Measurements from ENCODE around the gene TAB3.
A peak's percentile ranks its signal among the peaks of the same experiment; 100 is the strongest.

Gene TAB3

DNA sequence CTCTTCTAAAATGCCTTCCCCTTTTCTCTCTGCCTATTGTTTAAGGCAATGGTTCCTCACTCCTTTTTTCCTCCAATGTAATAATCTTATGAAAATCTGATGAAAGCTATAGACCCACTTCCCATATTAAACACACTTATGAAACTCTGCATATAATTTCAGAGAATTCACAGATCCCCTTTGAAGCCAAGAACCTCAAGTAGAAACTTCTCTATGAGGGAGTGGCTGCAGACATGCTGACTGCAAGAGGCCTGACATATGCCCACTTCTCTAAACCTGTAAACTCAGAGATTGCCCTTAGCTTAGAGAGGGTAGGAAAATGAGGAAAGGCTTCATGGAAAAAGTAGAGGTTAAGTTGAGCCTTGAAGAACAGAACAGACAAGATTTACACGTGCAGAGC, 37.6 kb downstream of the TAB3 start:
- Histone ChIP-seq H3K36me3 (ENCODE audit: control insufficient read depth, insufficient read depth, low read length) (peaks cover 8% of the 10 kb centered on the region), H3K9me3 (ENCODE audit: control insufficient read depth, insufficient read depth, low read length) (no peaks in the 10 kb centered on the region), H3K9ac (ENCODE audit: low read depth, low read length) (no peak overlapping the region), H3K4me1 (ENCODE audit: control insufficient read depth, insufficient read depth, low read length) (no peaks in the 10 kb centered on the region), H3K4me3 (ENCODE audit: low read depth, low read length) (no peak overlapping the region), H3K27me3 (ENCODE audit: control insufficient read depth, insufficient read depth, low read length) (no peaks in the 10 kb centered on the region)

DNA sequence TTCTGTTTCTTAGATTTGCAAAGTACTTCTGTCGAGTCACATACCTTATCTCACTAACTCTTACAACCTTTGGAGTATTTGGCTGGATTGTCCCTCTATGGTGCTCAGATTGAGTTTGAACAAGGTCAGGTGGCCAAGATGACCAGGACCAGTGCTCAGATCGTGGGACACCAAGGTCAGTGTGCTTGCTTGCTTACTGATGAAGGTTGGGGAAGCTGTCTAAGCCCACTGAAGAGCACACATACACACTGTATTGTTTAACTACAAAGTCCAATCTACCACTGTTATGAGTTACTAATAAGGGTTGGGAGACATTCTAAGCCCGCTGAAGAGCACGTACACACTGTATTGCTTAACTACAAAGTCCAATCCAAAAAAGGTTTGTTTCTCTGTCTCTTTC, 53.7 kb downstream of the TAB3 start:
- Histone ChIP-seq H3K9ac (ENCODE audit: low read depth, low read length) (no peak overlapping the region), H3K9me3 (ENCODE audit: control insufficient read depth, insufficient read depth, low read length) (no peaks in the 10 kb centered on the region), H3K4me1 (ENCODE audit: control insufficient read depth, insufficient read depth, low read length) (peaks cover 15% of the 10 kb centered on the region), H3K4me3 (ENCODE audit: low read depth, low read length) (no peak overlapping the region), H3K27me3 (ENCODE audit: control insufficient read depth, insufficient read depth, low read length) (no peaks in the 10 kb centered on the region), H3K36me3 (ENCODE audit: control insufficient read depth, insufficient read depth, low read length) (no peaks in the 10 kb centered on the region)

DNA sequence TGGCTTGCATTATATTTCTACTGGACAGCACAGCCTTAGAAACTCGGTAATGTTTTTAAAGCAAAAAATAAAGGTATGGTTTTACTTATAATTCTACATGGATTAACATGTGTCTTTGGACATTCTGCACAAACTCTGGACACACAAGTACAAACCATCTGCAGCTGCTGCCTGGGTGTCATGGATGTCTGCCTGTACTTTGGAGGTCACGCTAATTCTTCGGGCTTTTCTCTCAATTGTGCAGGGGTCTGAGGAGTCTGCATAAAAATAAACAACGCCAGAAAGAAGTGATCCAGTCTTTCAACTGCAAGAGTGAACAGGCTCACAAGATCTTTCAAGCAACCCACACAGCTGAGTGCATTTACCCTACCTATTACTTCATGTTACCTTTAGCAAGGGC, 55.2 kb downstream of the TAB3 start:
- Histone ChIP-seq H3K4me1 (ENCODE audit: control insufficient read depth, insufficient read depth, low read length) (peaks cover 21% of the 10 kb centered on the region), H3K9ac (ENCODE audit: low read depth, low read length) (no peak overlapping the region), H3K36me3 (ENCODE audit: control insufficient read depth, insufficient read depth, low read length) (no peaks in the 10 kb centered on the region), H3K4me3 (ENCODE audit: low read depth, low read length) (no peak overlapping the region), H3K9me3 (ENCODE audit: control insufficient read depth, insufficient read depth, low read length) (no peaks in the 10 kb centered on the region), H3K27me3 (ENCODE audit: control insufficient read depth, insufficient read depth, low read length) (no peaks in the 10 kb centered on the region)

DNA sequence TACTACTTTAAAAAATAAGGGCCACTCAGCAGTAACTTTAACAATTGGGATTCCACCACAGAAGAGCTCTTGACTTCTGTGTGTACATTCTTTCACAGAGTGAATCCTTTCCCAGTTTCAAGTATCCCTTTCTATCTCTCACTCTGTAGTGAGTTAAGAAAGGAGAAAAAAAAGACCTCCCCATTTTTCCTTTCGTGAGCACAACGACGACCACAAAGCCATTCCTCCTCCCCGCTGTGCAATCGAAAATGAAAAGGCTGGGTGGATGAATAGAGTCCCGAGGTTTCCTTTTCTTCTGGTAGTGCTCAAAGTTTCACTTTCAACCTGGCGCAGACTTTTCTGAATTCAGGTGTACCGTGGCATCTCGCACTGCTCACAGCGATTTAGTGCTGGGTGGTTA, 58.0 kb downstream of the TAB3 start:
- H3K9ac ChIP-seq (ENCODE audit: low read depth, low read length): peak overlapping the region; percentile 26

DNA sequence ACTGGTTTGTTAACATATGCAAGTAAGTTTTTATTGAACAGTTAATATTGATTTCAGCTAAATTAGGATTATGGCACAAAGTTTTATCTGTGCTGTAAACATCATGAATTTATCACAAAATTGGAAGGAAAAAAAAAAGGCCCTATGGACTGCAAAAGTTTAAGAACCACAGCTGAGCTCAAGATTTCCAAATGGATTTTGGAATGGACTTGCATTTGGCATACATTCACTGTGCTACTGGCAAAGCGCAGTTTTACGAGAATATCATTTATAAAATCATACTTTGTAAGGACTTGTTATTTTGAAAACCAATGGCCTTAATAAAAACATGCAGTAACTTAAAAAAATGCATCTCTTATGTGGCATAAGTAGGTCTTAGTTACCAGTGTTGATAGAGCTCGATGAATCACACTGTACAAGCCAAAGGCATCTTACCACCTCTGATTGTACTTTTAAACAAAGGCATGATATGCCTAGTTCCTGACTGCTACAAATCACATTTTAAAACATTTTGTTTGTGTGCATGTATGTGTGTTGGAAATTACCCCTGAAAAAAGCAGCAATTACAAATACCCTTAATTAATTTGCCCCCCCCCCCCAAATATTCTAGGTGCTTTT, 58.6 kb downstream of the TAB3 start:
- Histone ChIP-seq H3K4me1 (ENCODE audit: control insufficient read depth, insufficient read depth, low read length) (peaks cover 21% of the 10 kb centered on the region), H3K4me3 (ENCODE audit: low read depth, low read length) (peak overlapping the region; percentile 5), H3K27me3 (ENCODE audit: control insufficient read depth, insufficient read depth, low read length) (no peaks in the 10 kb centered on the region), H3K9me3 (ENCODE audit: control insufficient read depth, insufficient read depth, low read length) (no peaks in the 10 kb centered on the region), H3K36me3 (ENCODE audit: control insufficient read depth, insufficient read depth, low read length) (no peaks in the 10 kb centered on the region), H3K9ac (ENCODE audit: low read depth, low read length) (no peak overlapping the region)

More for the DNA sequence above, 58.0 kb downstream of the TAB3 start:
- Histone ChIP-seq H3K9me3 (ENCODE audit: control insufficient read depth, insufficient read depth, low read length) (no peaks in the 10 kb centered on the region), H3K27me3 (ENCODE audit: control insufficient read depth, insufficient read depth, low read length) (no peaks in the 10 kb centered on the region), H3K36me3 (ENCODE audit: control insufficient read depth, insufficient read depth, low read length) (no peaks in the 10 kb centered on the region), H3K4me1 (ENCODE audit: control insufficient read depth, insufficient read depth, low read length) (peaks cover 21% of the 10 kb centered on the region), H3K4me3 (ENCODE audit: low read depth, low read length) (peak overlapping the region; percentile 33)

DNA sequence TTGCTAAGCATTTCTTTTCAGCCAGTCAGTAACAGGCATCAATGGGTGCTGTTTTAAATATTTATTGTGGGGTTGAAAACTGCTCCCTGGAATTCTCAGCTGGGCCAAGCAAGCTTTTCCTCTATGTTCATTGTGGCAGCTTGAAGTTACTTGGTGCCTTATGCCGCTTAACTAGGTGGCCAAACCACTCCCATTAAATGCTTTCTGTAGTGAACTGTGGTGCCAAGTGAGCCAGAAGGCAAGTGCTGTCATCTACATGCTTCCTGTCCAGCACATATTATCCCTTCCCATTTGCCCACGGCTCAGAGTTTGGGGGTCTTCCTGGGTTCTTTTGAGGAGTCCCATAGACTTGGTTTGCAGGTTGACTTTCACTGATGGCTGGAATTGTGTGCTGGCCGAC, 64.8 kb downstream of the TAB3 start:
- Histone ChIP-seq H3K9ac (ENCODE audit: low read depth, low read length) (no peak overlapping the region), H3K36me3 (ENCODE audit: control insufficient read depth, insufficient read depth, low read length) (no peaks in the 10 kb centered on the region), H3K4me1 (ENCODE audit: control insufficient read depth, insufficient read depth, low read length) (no peaks in the 10 kb centered on the region), H3K4me3 (ENCODE audit: low read depth, low read length) (no peak overlapping the region), H3K27me3 (ENCODE audit: control insufficient read depth, insufficient read depth, low read length) (no peaks in the 10 kb centered on the region), H3K9me3 (ENCODE audit: control insufficient read depth, insufficient read depth, low read length) (no peaks in the 10 kb centered on the region)

DNA sequence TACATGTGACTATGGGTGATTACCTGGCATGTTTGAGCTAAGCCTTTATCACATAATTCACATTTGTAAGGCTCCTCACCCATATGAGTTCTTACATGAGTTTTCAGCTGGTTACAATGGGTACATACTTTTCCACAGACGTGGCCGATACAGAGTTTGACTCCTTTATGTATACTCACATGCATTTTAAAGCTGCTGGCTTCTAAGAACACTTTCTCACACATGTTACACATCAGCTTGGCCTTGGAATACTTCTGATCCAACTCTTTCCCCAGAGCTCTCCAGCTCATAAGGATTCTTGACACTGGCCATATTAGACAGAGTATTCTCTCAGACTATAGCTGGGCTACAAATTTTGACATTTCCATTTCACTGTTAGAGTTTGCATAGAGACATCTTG, 66.3 kb downstream of the TAB3 start:
- Histone ChIP-seq H3K9me3 (ENCODE audit: control insufficient read depth, insufficient read depth, low read length) (no peaks in the 10 kb centered on the region), H3K4me1 (ENCODE audit: control insufficient read depth, insufficient read depth, low read length) (no peaks in the 10 kb centered on the region), H3K36me3 (ENCODE audit: control insufficient read depth, insufficient read depth, low read length) (no peaks in the 10 kb centered on the region), H3K27me3 (ENCODE audit: control insufficient read depth, insufficient read depth, low read length) (no peaks in the 10 kb centered on the region), H3K4me3 (ENCODE audit: low read depth, low read length) (no peak overlapping the region), H3K9ac (ENCODE audit: low read depth, low read length) (no peak overlapping the region)

DNA sequence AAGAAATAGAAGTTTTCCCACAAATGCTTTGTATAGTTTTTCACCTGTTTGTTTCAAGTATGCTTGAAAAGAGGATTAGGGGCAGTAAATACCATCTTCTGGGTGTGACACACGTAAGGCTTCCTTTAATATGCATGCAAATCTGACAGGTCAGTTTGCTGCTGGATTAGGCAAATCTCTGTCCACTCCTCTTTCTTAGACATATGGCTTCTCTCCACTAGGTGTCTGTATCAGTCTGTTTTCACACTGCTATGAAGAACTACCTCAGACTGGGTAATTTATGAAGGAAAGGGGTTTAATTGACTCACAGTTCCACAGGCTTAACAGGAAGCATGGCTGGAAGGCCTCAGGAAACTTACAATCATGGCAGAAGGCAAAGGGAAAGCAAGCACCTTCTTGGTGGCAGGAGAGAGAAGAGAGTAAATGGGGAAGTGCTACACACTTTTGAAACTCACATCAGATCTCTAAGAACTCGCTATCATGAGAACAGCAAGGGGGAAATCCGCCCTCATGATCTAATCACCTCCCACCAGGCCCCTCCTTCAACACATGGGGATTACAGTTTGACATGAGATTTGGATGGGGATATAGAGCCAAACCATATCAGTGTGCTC, 66.9 kb downstream of the TAB3 start:
- no peaks in the 10 kb centered on the region for H3K4me1 ChIP-seq (ENCODE audit: control insufficient read depth, insufficient read depth, low read length)
- no peaks in the 10 kb centered on the region for H3K36me3 ChIP-seq (ENCODE audit: control insufficient read depth, insufficient read depth, low read length)
- no peaks in the 10 kb centered on the region for H3K9me3 ChIP-seq (ENCODE audit: control insufficient read depth, insufficient read depth, low read length)
- H3K4me3 ChIP-seq (ENCODE audit: low read depth, low read length): no peak overlapping the region
- H3K27me3 ChIP-seq (ENCODE audit: control insufficient read depth, insufficient read depth, low read length): no peaks in the 10 kb centered on the region
- H3K9ac ChIP-seq (ENCODE audit: low read depth, low read length): no peak overlapping the region

DNA sequence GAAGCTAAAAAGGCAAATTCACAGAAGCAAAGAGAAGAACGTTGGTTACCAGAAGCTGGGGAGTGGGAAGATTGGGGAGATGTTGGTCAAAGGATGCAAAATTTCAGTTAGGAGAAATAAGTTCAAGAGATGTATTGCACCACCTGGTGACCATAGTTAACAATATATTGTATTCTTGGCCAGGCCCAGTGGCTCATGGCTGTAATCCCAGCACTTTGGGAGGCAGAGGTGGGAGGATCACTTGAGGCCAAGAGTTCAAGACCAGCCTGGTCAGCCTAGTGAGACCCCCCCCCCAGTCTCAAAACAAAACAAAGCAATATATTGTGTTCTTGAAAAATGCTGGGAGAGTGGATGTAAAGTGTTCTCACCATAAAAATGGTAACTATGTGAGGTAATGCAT, 67.9 kb downstream of the TAB3 start:
- H3K27me3 ChIP-seq (ENCODE audit: control insufficient read depth, insufficient read depth, low read length): no peaks in the 10 kb centered on the region
- H3K9me3 ChIP-seq (ENCODE audit: control insufficient read depth, insufficient read depth, low read length): no peaks in the 10 kb centered on the region
- no peaks in the 10 kb centered on the region for H3K36me3 ChIP-seq (ENCODE audit: control insufficient read depth, insufficient read depth, low read length)
- no peak overlapping the region for H3K4me3 ChIP-seq (ENCODE audit: low read depth, low read length)
- H3K4me1 ChIP-seq (ENCODE audit: control insufficient read depth, insufficient read depth, low read length): no peaks in the 10 kb centered on the region
- no peak overlapping the region for H3K9ac ChIP-seq (ENCODE audit: low read depth, low read length)

DNA sequence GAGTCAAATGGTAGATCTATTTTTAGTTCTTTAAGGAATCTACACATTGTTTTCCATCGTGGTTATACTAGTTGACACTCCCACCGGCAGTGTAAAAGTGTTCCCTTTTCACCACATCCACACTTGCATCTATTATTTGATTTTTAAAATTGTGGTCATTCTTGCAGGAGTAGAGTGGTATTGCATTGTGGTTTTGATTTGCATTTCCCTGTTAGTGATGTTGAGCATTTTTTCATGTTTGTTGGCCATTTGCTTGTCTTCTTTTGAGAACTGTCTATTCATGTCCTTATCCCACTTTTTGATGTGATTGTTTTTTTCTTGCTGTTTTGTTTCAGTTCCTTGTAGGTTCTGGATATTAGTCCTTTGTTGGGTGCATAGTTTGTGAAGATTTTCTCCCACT, 70.0 kb downstream of the TAB3 start:
- no peak overlapping the region for H3K9ac ChIP-seq (ENCODE audit: low read depth, low read length)

DNA sequence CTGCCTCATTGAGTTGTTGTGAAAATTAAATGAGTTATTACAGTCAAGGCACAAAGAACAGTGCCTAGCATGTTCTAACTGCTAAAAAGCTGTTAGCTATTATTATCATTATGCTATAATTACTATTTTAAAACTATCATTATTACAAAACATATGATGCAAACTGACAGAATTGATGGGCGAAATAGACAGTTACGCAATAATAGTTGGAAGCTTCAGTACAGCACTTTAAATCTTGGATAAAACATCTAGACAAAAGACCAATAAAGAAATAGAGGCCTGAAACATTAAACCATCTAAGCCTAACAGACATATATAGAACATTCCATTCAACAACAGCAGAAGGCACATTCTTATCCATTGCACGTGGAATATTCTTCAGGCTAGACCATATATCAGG, 73.0 kb downstream of the TAB3 start:
- H3K9ac ChIP-seq (ENCODE audit: low read depth, low read length): no peak overlapping the region
- no peaks in the 10 kb centered on the region for H3K9me3 ChIP-seq (ENCODE audit: control insufficient read depth, insufficient read depth, low read length)
- H3K4me1 ChIP-seq (ENCODE audit: control insufficient read depth, insufficient read depth, low read length): no peaks in the 10 kb centered on the region
- H3K27me3 ChIP-seq (ENCODE audit: control insufficient read depth, insufficient read depth, low read length): no peaks in the 10 kb centered on the region
- no peaks in the 10 kb centered on the region for H3K36me3 ChIP-seq (ENCODE audit: control insufficient read depth, insufficient read depth, low read length)
- H3K4me3 ChIP-seq (ENCODE audit: low read depth, low read length): no peak overlapping the region

More for the DNA sequence above, 70.0 kb downstream of the TAB3 start:
- no peaks in the 10 kb centered on the region for H3K36me3 ChIP-seq (ENCODE audit: control insufficient read depth, insufficient read depth, low read length)
- H3K4me3 ChIP-seq (ENCODE audit: low read depth, low read length): no peak overlapping the region
- no peaks in the 10 kb centered on the region for H3K9me3 ChIP-seq (ENCODE audit: control insufficient read depth, insufficient read depth, low read length)
- H3K27me3 ChIP-seq (ENCODE audit: control insufficient read depth, insufficient read depth, low read length): no peaks in the 10 kb centered on the region
- no peaks in the 10 kb centered on the region for H3K4me1 ChIP-seq (ENCODE audit: control insufficient read depth, insufficient read depth, low read length)

DNA sequence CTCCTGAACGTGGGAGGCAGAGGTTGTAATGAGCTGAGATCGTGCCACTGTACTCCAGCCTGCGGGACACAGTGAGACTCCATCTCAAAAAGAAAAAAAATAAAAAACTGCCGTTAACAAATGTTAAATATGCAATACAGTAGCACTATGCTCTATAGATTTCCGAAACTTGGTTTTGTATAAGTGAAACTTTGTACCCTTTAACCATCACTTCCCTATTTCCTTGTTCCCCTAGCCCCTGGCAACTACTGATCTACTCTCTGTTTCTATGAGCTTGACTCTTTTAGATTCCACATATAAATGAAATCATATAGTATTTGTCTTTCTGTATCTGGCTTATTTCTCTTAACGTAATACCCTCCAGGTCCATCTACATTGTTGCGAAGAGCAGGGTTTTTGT, 74.1 kb downstream of the TAB3 start:
- Histone ChIP-seq H3K36me3 (ENCODE audit: control insufficient read depth, insufficient read depth, low read length) (no peaks in the 10 kb centered on the region), H3K4me3 (ENCODE audit: low read depth, low read length) (no peak overlapping the region), H3K27me3 (ENCODE audit: control insufficient read depth, insufficient read depth, low read length) (no peaks in the 10 kb centered on the region), H3K9me3 (ENCODE audit: control insufficient read depth, insufficient read depth, low read length) (no peaks in the 10 kb centered on the region), H3K9ac (ENCODE audit: low read depth, low read length) (no peak overlapping the region), H3K4me1 (ENCODE audit: control insufficient read depth, insufficient read depth, low read length) (no peaks in the 10 kb centered on the region)
